Caco-2 (cell line): ENCODE results near the gene PARP1. TPM values are rescaled to one million over a fixed set of nuclear protein-coding genes. Genes with fewer than 3 reads are reported as not detected.

Experiments used
- BruUV-seq: library from RNA; stranded (reverse); fragments of 400-500 nt; replicated peaks from 2 replicates; lab custom pipeline; 2021; lab: Mats Ljungman, UMichigan
- CTCF ChIA-PET: fragments of 300-600 bp; sonication (Branson Sonifier 250); formaldehyde crosslinking; loops from one replicate; lab custom pipeline; 2022; ENCODE audit warnings: antibody characterized with exemption; lab: Charles Lee
- POLR2A ChIA-PET: fragments of 300-600 bp; sonication (Branson Sonifier 250); formaldehyde crosslinking; loops from one replicate; lab custom pipeline; 2022; ENCODE audit warnings: antibody characterized with exemption; lab: Charles Lee
- DNase-seq, 2 experiments: peaks; one replicate each; pipeline versions ENCODE4 v3.0.0 to v3.0.0-alpha.2; 2020 to 2022
- H3K27me3 ChIP-seq: replicated peaks from 2 replicates; pipeline ENCODE4 v1.6.0; 2011; ENCODE audit warnings: low read length; ENCODE audit not compliant: control insufficient read depth, insufficient read depth
- H3K36me3 ChIP-seq: 2 replicates; pipeline ENCODE4 v1.5.1; 2011; ENCODE audit warnings: low read length; ENCODE audit not compliant: control insufficient read depth, insufficient read depth
- H3K4me1 ChIP-seq: fragments of 250-450 bp; sonication (Bioruptor Pico); 2 replicates; pipeline ENCODE4 v1.5.1; 2020; ENCODE audit warnings: mild to moderate bottlenecking
- H3K4me3 ChIP-seq: 2 replicates; pipeline ENCODE4 v1.5.1; 2011; ENCODE audit warnings: low read depth, mild to moderate bottlenecking, control low read depth, low read length
- H3K9me3 ChIP-seq: fragments of 250-450 bp; sonication (Bioruptor Pico); 2 replicates; pipeline ENCODE4 v1.5.1; 2020; ENCODE audit warnings: mild to moderate bottlenecking, moderate library complexity
- H3K27ac Mint-ChIP-seq: one replicate; pipeline ENCODE4 v1.8.0; 2022; ENCODE audit warnings: mixed read lengths; ENCODE audit not compliant: unreplicated experiment
- H3K27me3 Mint-ChIP-seq: one replicate; pipeline ENCODE4 v1.8.0; 2022; ENCODE audit warnings: mixed read lengths; ENCODE audit not compliant: insufficient read depth, unreplicated experiment
- H3K36me3 Mint-ChIP-seq: one replicate; pipeline ENCODE4 v1.8.0; 2022; ENCODE audit warnings: mild to moderate bottlenecking, mixed read lengths; ENCODE audit not compliant: insufficient read depth, unreplicated experiment
- H3K4me1 Mint-ChIP-seq: one replicate; pipeline ENCODE4 v1.8.0; 2022; ENCODE audit warnings: low read depth, mixed read lengths; ENCODE audit not compliant: unreplicated experiment
- H3K4me3 Mint-ChIP-seq: one replicate; pipeline ENCODE4 v1.8.0; 2022; ENCODE audit warnings: mild to moderate bottlenecking, moderate library complexity, mixed read lengths; ENCODE audit not compliant: unreplicated experiment
- H3K9me3 Mint-ChIP-seq: one replicate; pipeline ENCODE4 v1.8.0; 2022; ENCODE audit warnings: mixed read lengths; ENCODE audit not compliant: unreplicated experiment
- CTCF ChIP-seq, 2 experiments: fragments of 200-600 bp in 1 of 2; IDR thresholded peaks; 1 replicate in 1 of 2; 2 replicates in 1 of 2; pipeline versions ENCODE4 v1.5.1 to v1.8.0; 2011 to 2022; ENCODE audit warnings: antibody characterized with exemption in 1 of 2, control low read depth in 1 of 2, inconsistent platforms in 1 of 2, low read depth in 1 of 2, low read length in 1 of 2, mild to moderate bottlenecking in 1 of 2, moderate library complexity in 1 of 2; ENCODE audit not compliant: insufficient read depth in 1 of 2, severe bottlenecking in 1 of 2, unreplicated experiment in 1 of 2
- intact Hi-C: fragments of 100-400 bp; cut with micrococcal nuclease; formaldehyde crosslinking; loops from one replicate; pipeline ENCODE4 v1.10.0; 2022; ENCODE audit not compliant: unreplicated experiment
- total RNA-seq: library from RNA; stranded (reverse); gene quantifications from 2 replicates; pipeline ENCODE4 v1.2.3, GENCODE V29; 2022

PARP1 gene
- total RNA-seq, 1 experiment from 2014 or later = 136 TPM

- no peaks in the 10 kb centered on the region for H3K27me3 ChIP-seq
- Mint-ChIP-seq H3K36me3 (peaks cover 48% of the 10 kb centered on the region), H3K27ac (no peak overlapping the region), H3K4me3 (no peak overlapping the region), H3K9me3 (no peaks in the 10 kb centered on the region), H3K27me3 (no peaks in the 10 kb centered on the region), H3K4me1 (no peaks in the 10 kb centered on the region)
- no TSS peak for BruUV-seq
- intact Hi-C loops = no loop called here
- ChIA-PET POLR2A (no interaction called here), CTCF (interaction anchor here (1.3 kb wide), 1 partner anchor 10 kb away, joined by 5 read pairs; the partner anchor contains the start of gene PARP1)
- H3K4me3 ChIP-seq = no peak overlapping the region
- no peaks in the 10 kb centered on the region for H3K4me1 ChIP-seq
- H3K36me3 ChIP-seq = peaks cover 2% of the 10 kb centered on the region
- no peak for TF ChIP-seq CTCF (IDR thresholded peaks at IDR 0.05; ENCODE audit: insufficient read depth in 1 of 2, low read depth in 1 of 2, low read length in 1 of 2, severe bottlenecking in 1 of 2, unreplicated experiment in 1 of 2)
- H3K9me3 ChIP-seq = no peaks in the 10 kb centered on the region
- no peak for DNase-seq
Measured at GRCh38 chr1:226397955-226398636, 9.8 kb downstream of the PARP1 start.

GRCh38 chr1:226397011-226397926, 10.6 kb downstream of the PARP1 start:
- CTCF ChIA-PET = interaction anchor here (1.3 kb wide), 1 partner anchor 11 kb away, joined by 5 read pairs; the partner anchor contains the start of gene PARP1
- H3K9me3 Mint-ChIP-seq = no peaks in the 10 kb centered on the region
- intact Hi-C loops = no loop called here
- H3K4me3 ChIP-seq = no peak overlapping the region
- no peaks in the 10 kb centered on the region for H3K4me1 ChIP-seq
- H3K4me3 Mint-ChIP-seq = no peak overlapping the region
- POLR2A ChIA-PET = no interaction called here
- H3K27ac Mint-ChIP-seq = no peak overlapping the region
- TF ChIP-seq CTCF (IDR thresholded peaks at IDR 0.05; ENCODE audit: insufficient read depth in 1 of 2, low read depth in 1 of 2, low read length in 1 of 2, severe bottlenecking in 1 of 2, unreplicated experiment in 1 of 2) = no peak
- H3K36me3 Mint-ChIP-seq = peaks cover 50% of the 10 kb centered on the region
- H3K27me3 ChIP-seq = no peaks in the 10 kb centered on the region
- H3K9me3 ChIP-seq = no peaks in the 10 kb centered on the region
- BruUV-seq = TSS peak; percentile 4
- DNase-seq = no peak
- H3K4me1 Mint-ChIP-seq = no peaks in the 10 kb centered on the region
- no peaks in the 10 kb centered on the region for H3K27me3 Mint-ChIP-seq
- peaks cover 2% of the 10 kb centered on the region for H3K36me3 ChIP-seq

GRCh38 chr1:226395753-226396152, 12.1 kb downstream of the PARP1 start:
- Histone ChIP-seq H3K27me3 (no peaks in the 10 kb centered on the region), H3K4me1 (no peaks in the 10 kb centered on the region), H3K36me3 (peaks cover 1% of the 10 kb centered on the region), H3K4me3 (no peak overlapping the region), H3K9me3 (no peaks in the 10 kb centered on the region)
- Mint-ChIP-seq H3K27ac (no peak overlapping the region), H3K4me1 (no peaks in the 10 kb centered on the region), H3K36me3 (peaks cover 59% of the 10 kb centered on the region), H3K4me3 (no peak overlapping the region), H3K9me3 (no peaks in the 10 kb centered on the region), H3K27me3 (no peaks in the 10 kb centered on the region)
- CTCF ChIA-PET = no interaction called here
- DNase-seq = no peak
- POLR2A ChIA-PET = no interaction called here
- intact Hi-C loops = no loop called here
- no peak for TF ChIP-seq CTCF (IDR thresholded peaks at IDR 0.05; ENCODE audit: insufficient read depth in 1 of 2, low read depth in 1 of 2, low read length in 1 of 2, severe bottlenecking in 1 of 2, unreplicated experiment in 1 of 2)
- no TSS peak for BruUV-seq
